ENCODE results near the gene CRYGA.
"Not testable (repeated sequence)": the region's sequence is repeated elsewhere in the genome, so short reads cannot be mapped to it uniquely, and the experiment has no call there.

CRYGA gene

DNA sequence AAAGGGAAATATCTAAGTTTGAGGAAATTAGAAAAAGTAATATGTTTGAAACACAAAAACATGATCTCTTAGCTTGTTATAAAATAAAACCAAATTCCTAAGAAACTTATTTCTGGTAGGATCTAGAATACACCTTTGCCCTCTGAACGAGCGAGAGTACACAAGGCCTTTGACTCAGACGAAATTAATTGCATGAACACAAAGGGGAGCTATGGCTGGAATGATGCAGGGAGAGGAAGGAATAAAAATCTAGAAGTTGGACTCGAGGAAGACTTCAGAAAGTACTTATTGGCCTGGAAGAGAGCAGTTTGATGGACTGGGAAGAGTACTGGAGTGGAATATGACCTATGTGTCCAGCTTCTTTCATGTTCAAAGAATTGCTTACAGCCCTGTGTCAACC, 38.1 kb downstream of the CRYGA start:
- Histone ChIP-seq H3K9me3 (ENCODE audit: control insufficient read depth in 2 of 2, low read length in 2 of 2) (no peaks in the 10 kb centered on the region), H3K4me1 (ENCODE audit: control insufficient read depth, insufficient read depth, low read length) (peaks cover 5% of the 10 kb centered on the region), H3K9ac (ENCODE audit: low read length in 2 of 2) (no peak overlapping the region), H3K4me3 (ENCODE audit: low read length in 2 of 2) (no peak overlapping the region), H3K36me3 (ENCODE audit: control insufficient read depth in 2 of 2, insufficient read depth in 2 of 2, low read length in 2 of 2) (no peaks in the 10 kb centered on the region), H3K27ac (ENCODE audit: low read length) (no peak overlapping the region), H3K27me3 (ENCODE audit: control insufficient read depth in 1 of 2, insufficient read depth in 2 of 2, low read length in 2 of 2) (peaks cover 2 to 16% of the 10 kb centered on the region in 2 donors)

DNA sequence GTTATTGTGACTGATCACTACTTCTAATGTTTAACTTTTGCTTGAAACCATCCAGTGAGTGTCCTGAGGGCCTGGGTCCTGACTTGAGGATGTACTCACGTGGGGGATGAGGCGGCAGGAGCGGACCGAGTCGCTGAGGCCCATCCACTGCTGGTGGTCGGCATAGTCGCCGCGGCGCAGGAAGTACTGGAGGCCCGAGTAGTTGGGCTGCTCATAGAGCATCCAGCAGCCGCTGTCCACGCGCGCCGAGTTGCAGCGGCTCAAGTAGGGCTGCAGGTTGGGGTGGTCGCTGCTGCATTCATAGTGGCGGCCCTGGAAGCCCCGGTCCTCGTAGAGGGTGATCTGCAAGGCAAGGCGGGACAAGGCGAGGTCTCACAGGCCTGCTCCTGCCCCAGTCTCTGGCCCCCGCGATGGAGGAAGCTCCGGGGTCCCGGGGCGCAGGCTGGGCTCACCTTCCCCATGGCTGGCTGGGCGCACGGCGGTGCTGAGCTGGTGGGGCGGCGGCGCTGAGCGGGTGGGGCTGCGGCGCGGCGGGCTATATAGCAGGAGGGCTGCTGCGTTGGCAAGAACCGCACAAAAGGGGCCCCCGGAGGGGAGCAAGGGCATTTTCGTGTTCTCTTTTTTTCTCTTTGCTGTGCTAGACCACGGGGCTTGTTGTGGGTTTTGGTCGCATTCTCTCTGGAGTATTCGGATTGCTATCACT, 39.2 kb downstream of the CRYGA start, which contains the start of gene CRYGD:
Gene CRYGD, minus strand, starts transcription at position 512 of the 703 bp plus-strand sequence. Its CDS starts 51 bp downstream, at position 461.
- H3K36me3 ChIP-seq (ENCODE audit: control insufficient read depth in 2 of 2, insufficient read depth in 2 of 2, low read length in 2 of 2); H3K9ac ChIP-seq (ENCODE audit: low read length in 2 of 2); H3K4me3 ChIP-seq (ENCODE audit: low read length in 2 of 2); H3K27ac ChIP-seq (ENCODE audit: low read length); H3K9me3 ChIP-seq (ENCODE audit: control insufficient read depth in 2 of 2, low read length in 2 of 2); H3K4me1 ChIP-seq (ENCODE audit: control insufficient read depth, insufficient read depth, low read length): not testable (repeated sequence)
- peaks cover 2 to 16% of the 10 kb centered on the region in 2 donors for H3K27me3 ChIP-seq (ENCODE audit: control insufficient read depth in 1 of 2, insufficient read depth in 2 of 2, low read length in 2 of 2)

DNA sequence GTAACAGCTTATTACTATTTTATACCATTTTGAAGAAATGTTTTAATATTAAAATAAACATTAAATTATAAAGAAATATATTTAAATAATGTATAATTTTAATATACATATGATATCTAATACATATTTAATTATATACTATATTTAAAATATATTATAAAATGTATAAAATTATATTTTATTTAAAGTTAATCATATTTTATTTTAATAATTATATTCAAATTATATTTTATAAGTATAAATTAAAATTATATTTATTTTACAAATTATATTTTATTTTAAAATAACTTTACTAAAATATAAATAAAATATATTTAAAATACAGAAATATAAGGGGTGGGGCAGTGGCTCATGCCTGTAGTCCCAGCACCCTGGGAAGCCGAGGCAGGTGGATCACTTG, 41.1 kb downstream of the CRYGA start:
- Histone ChIP-seq H3K9me3 (ENCODE audit: control insufficient read depth in 2 of 2, low read length in 2 of 2) (no peaks in the 10 kb centered on the region), H3K27me3 (ENCODE audit: control insufficient read depth in 1 of 2, insufficient read depth in 2 of 2, low read length in 2 of 2) (peaks cover 0 to 16% of the 10 kb centered on the region in 2 donors), H3K9ac (ENCODE audit: low read length in 2 of 2) (no peak overlapping the region), H3K4me3 (ENCODE audit: low read length in 2 of 2) (no peak overlapping the region), H3K4me1 (ENCODE audit: control insufficient read depth, insufficient read depth, low read length) (peaks cover 5% of the 10 kb centered on the region), H3K27ac (ENCODE audit: low read length) (no peak overlapping the region), H3K36me3 (ENCODE audit: control insufficient read depth in 2 of 2, insufficient read depth in 2 of 2, low read length in 2 of 2) (no peaks in the 10 kb centered on the region)

DNA sequence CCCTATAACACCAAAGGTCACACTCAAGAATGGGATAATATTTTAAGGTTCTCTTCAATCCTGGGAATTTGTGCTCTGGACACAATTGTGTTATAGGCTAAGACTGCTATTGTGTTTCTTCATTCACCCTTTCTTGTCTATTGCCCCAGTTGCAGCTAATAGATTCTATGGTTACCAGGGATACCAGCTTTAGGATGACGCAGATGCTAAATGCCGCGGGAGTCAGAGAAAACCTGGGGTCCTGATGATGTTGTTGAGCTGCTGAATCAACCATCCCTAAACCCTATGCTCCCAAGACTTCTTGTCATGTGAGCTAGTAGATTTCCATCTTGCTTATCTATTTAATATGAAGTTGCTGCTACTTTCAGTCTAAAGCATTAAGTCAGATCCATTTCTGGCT, 44.5 kb downstream of the CRYGA start:
- Histone ChIP-seq H3K9me3 (ENCODE audit: control insufficient read depth in 2 of 2, low read length in 2 of 2) (no peaks in the 10 kb centered on the region), H3K9ac (ENCODE audit: low read length in 2 of 2) (no peak overlapping the region), H3K36me3 (ENCODE audit: control insufficient read depth in 2 of 2, insufficient read depth in 2 of 2, low read length in 2 of 2) (no peaks in the 10 kb centered on the region), H3K4me1 (ENCODE audit: control insufficient read depth, insufficient read depth, low read length) (no peaks in the 10 kb centered on the region), H3K4me3 (ENCODE audit: low read length in 2 of 2) (no peak overlapping the region), H3K27me3 (ENCODE audit: control insufficient read depth in 1 of 2, insufficient read depth in 2 of 2, low read length in 2 of 2) (no peaks in the 10 kb centered on the region), H3K27ac (ENCODE audit: low read length) (no peak overlapping the region)

DNA sequence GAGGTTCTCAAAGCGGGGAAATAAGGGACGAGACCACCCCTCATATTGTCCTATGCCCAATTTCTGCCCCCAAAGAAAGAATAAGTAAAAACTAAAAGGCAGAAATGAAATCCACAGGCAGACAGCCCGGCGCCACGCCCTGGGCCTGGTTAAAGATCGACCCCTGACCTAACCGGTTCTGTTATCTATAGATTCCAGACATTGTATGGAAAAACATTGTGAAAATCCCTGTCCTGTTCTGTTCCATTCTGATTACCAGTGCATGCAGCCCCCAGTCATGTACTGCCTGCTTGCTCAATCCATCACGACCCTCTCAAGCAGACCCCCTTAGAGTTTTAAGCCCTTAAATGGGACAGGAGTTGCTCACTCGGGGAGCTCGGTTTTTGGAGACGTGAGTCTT, 46.0 kb downstream of the CRYGA start:
- not testable (repeated sequence) for H3K9ac ChIP-seq (ENCODE audit: low read length in 2 of 2); H3K27ac ChIP-seq (ENCODE audit: low read length); H3K27me3 ChIP-seq (ENCODE audit: control insufficient read depth in 1 of 2, insufficient read depth in 2 of 2, low read length in 2 of 2); H3K4me1 ChIP-seq (ENCODE audit: control insufficient read depth, insufficient read depth, low read length); H3K9me3 ChIP-seq (ENCODE audit: control insufficient read depth in 2 of 2, low read length in 2 of 2); H3K4me3 ChIP-seq (ENCODE audit: low read length in 2 of 2); H3K36me3 ChIP-seq (ENCODE audit: control insufficient read depth in 2 of 2, insufficient read depth in 2 of 2, low read length in 2 of 2)

DNA sequence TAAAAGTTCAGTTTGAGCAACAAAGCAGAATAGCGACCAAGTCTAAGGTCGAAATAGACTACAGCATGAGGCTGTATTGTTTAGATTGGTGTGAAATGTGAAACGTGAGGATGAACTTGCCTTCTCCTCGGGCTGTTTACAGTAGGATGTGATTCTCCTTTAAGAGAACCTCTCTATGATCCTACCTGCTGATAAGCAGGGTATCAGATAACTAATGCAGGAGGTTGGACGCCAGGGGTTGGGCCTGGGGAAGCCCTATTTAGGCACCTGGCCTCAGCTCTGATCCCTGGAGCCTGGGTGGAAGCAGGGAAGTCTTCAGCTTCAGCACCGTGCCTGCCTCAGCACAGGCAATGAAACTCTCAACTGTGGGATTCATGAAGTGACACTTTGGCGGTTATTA, 50.4 kb downstream of the CRYGA start:
- H3K4me1 ChIP-seq (ENCODE audit: control insufficient read depth, insufficient read depth, low read length): no peaks in the 10 kb centered on the region
- H3K27me3 ChIP-seq (ENCODE audit: control insufficient read depth in 1 of 2, insufficient read depth in 2 of 2, low read length in 2 of 2): peaks cover 8 to 12% of the 10 kb centered on the region in 2 donors
- no peaks in the 10 kb centered on the region for H3K36me3 ChIP-seq (ENCODE audit: control insufficient read depth in 2 of 2, insufficient read depth in 2 of 2, low read length in 2 of 2)
- no peaks in the 10 kb centered on the region for H3K9me3 ChIP-seq (ENCODE audit: control insufficient read depth in 2 of 2, low read length in 2 of 2)
- H3K4me3 ChIP-seq (ENCODE audit: low read length in 2 of 2): no peak overlapping the region
- H3K9ac ChIP-seq (ENCODE audit: low read length in 2 of 2): no peak overlapping the region
- H3K27ac ChIP-seq (ENCODE audit: low read length): no peak overlapping the region

DNA sequence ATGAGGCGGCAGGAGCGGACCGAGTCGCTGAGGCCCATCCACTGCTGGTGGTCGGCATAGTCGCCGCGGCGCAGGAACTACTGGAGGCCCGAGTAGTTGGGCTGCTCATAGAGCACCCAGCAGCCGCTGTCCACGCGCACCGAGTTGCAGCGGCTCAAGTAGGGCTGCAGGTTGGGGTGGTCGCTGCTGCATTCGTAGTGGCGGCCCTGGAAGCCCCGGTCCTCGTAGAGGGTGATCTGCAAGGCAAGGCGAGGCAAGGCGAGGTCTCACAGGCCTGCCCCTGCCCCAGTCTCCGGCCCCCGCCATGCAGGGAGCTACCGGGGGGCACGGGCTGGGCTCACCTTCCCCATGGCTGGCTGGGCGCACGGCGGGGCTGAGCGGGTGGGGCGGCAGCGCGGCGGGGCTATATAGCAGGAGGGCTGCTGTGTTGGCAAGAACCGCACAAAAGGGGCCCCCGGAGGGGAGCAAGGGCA, 51.1 kb downstream of the CRYGA start:
- H3K4me1 ChIP-seq (ENCODE audit: control insufficient read depth, insufficient read depth, low read length); H3K9ac ChIP-seq (ENCODE audit: low read length in 2 of 2); H3K9me3 ChIP-seq (ENCODE audit: control insufficient read depth in 2 of 2, low read length in 2 of 2); H3K4me3 ChIP-seq (ENCODE audit: low read length in 2 of 2); H3K27ac ChIP-seq (ENCODE audit: low read length); H3K36me3 ChIP-seq (ENCODE audit: control insufficient read depth in 2 of 2, insufficient read depth in 2 of 2, low read length in 2 of 2): not testable (repeated sequence)
- H3K27me3 ChIP-seq (ENCODE audit: control insufficient read depth in 1 of 2, insufficient read depth in 2 of 2, low read length in 2 of 2): peaks cover 8 to 12% of the 10 kb centered on the region in 2 donors

Data from stomach smooth muscle (tissue), 2 donors.